22Rv1 (cell line): ENCODE results near the gene FAM9C.

Source experiments
- H3K27ac ChIP-seq: fragments of 450-650 bp; 2 replicates; pipeline ENCODE4 v1.5.1; 2017
- ZFX ChIP-seq: fragments of 450-650 bp; IDR thresholded peaks from 2 replicates; pipeline ENCODE4 v1.6.1; 2017; ENCODE audit warnings: antibody characterized with exemption, borderline replicate concordance
- TF ChIP-seq, protein P1 (sequence below): fragments of 450-650 bp; IDR thresholded peaks from 2 replicates; pipeline ENCODE4 v1.5.1; 2017; ENCODE audit warnings: mild to moderate bottlenecking

The FAM9C gene

DNA sequence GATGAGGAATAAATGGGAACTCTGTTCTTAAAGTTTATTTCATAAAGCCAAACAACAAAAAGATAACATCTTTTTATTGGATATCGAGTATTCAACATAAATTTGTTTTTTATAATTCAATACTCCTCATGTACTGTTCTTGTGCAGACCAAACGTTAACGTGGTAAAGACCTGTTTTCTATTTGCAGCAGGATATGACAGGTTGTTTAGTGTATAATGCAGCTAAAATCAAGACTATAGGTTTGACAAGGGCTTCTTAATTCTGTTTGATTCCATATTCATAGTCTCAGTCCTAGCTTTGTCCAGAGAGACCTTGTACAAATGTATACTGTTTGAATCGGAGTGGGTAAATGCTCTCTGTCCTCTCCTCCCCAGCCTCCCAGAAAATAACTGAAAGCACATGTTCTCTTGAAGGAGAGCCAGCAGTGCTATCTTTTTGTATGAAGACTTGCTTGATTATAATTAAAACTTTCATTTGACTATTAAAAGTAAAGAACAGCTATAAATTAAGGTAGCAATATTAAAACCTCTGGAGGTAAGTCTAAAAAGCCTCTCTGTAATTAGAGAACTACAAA lies 51.8 kb downstream of the FAM9C start:
- peak overlapping the region; percentile 84 for H3K27ac ChIP-seq
- TF ChIP-seq ZFX: no peak
- TF ChIP-seq, protein P1, sequence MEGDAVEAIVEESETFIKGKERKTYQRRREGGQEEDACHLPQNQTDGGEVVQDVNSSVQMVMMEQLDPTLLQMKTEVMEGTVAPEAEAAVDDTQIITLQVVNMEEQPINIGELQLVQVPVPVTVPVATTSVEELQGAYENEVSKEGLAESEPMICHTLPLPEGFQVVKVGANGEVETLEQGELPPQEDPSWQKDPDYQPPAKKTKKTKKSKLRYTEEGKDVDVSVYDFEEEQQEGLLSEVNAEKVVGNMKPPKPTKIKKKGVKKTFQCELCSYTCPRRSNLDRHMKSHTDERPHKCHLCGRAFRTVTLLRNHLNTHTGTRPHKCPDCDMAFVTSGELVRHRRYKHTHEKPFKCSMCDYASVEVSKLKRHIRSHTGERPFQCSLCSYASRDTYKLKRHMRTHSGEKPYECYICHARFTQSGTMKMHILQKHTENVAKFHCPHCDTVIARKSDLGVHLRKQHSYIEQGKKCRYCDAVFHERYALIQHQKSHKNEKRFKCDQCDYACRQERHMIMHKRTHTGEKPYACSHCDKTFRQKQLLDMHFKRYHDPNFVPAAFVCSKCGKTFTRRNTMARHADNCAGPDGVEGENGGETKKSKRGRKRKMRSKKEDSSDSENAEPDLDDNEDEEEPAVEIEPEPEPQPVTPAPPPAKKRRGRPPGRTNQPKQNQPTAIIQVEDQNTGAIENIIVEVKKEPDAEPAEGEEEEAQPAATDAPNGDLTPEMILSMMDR: no peak

DNA sequence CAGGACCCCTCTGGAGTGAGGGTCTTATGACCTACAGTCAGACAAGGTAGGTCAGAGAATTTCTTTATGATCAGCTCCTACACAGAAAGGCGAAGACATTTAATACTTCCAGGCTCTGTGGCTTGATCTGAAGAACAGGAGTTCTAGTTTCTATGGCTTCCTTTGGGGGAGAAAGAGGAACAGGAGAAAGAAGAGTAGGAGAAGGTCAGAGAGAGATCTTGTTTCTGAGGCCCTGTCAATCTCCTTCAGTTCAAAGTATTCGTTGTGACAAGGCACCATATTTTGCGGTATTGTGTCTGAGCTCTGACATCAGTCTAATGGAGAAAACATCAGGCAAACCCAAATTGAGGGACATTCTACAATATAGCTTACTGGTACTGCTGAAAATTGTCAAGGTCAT lies 52.8 kb downstream of the FAM9C start:
- H3K27ac ChIP-seq: no peak overlapping the region
- TF ChIP-seq, protein P1: no peak
- TF ChIP-seq ZFX: no peak

DNA sequence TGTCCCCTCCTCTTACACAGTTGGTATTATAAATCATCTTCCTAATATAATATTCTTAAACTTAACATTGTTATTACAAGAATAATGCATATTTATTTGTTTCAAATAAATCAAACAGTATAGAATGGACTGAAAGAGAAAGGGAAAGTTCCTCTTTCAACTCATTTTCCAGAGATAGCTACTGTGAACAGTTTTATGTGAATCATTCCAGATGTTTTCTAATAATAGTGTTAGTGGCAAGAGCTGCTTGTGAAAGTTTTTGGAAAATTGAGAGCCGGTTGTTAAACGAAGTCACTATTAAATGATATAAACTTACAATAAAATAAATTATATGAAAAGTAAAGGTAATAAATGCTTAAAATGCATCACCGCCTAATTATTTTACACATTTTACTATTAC lies 55.0 kb downstream of the FAM9C start:
- TF ChIP-seq, protein P1: no peak
- TF ChIP-seq ZFX: no peak
- peak overlapping the region; percentile 64 for H3K27ac ChIP-seq

DNA sequence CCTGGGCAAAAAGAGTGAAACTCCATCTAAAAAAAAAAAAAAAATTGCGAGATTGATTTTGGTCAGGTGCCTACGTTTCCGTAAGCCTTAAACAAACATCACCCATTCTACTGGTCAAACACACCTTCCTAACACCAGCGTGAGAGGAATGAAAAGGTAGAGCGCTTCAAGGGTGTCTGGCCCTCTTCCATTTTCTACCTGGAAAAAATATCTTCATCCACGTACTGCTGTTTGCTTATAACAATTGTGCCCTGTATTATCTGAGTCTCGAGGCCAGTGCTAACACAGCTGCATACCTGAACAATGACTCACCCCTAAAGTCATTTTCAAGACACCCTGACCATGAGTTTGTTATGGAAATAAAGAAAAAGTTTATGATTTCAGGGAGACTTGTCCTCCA lies 55.6 kb downstream of the FAM9C start:
- H3K27ac ChIP-seq: peak overlapping the region; percentile 64
- TF ChIP-seq ZFX: no peak
- TF ChIP-seq, protein P1: no peak

DNA sequence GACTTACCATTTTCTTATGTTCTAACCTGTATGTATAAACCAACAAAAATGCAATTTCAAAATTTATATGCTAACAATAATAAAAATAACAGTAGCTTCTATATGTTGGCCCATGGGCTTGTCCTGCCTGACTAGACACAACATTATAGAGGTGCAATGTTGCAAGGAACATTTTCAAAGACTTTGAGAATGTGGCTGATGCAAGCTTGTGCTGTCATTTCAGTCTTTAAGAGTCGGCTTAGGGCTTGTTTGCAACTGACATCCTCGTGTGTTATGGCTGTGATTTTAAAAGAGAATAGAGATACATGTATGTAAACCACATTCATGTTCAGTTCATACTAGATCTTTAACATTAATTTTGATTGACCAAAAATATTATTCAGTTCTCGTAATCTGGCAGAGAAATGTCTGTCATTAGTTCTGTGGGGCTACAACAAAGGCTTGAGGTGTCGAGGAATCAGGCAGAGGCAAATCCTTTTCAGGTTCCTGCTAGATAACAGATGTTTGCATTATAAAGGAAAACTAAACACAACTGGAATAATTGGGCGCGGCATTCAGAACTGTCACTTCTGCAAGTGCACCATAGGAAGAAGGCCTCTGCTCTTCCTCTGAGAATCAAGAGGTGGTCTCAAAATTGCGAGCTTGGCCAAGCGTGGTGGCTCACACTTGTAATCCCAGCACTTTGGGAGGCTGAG lies 56.4 kb downstream of the FAM9C start:
- TF ChIP-seq ZFX: no peak
- peak overlapping the region; percentile 64 for H3K27ac ChIP-seq

DNA sequence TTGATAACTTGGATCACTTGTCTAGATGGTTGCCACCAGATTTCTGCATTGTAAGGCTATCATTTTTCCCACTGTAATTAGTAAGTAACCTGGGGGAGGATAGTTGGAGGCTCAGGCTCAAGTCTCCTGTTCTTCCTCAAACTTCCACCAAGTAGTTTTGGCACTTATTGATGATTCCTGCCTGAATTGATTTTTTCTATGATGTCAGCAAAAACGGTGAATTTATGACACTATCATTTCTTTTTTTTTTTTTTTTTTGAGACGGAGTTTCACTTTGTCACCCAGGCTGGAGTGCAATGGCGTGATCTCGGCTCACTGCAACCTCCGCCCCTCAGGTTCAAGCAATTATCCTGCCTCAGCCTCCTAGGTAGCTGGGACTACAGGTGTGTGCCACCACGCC lies 57.1 kb downstream of the FAM9C start:
- no peak overlapping the region for H3K27ac ChIP-seq
- TF ChIP-seq ZFX: no peak
- TF ChIP-seq, protein P1: no peak

DNA sequence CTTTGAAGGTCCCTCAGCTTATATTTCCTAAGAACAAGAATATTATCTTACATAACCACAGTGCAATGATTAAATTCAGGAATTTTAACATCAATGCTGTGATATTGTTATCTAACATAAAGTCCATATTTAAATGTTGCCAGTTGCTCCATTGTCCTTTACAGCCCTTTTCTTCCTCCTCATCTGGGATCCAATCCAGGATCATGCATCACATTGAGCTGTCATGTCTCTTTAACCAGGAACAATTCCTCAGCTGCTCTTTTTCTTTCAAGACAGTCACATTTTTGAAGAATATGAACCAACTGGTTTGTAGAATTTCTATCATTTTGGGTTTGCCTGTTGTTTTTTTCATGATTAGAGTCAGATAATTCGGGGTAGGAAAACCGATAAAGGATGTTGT lies 57.5 kb downstream of the FAM9C start:
- H3K27ac ChIP-seq: no peak overlapping the region
- no peak for TF ChIP-seq ZFX
- TF ChIP-seq, protein P1: no peak
